ENCODE data around the gene SYNGR3. TPM values are rescaled to one million over a fixed set of nuclear protein-coding genes. Genes with fewer than 3 reads are reported as not detected.
A peak's percentile ranks its signal among the peaks of the same experiment; 100 is the strongest.

Gene SYNGR3
- total and polyA plus RNA-seq, 11 donors = 0.19 to 2.7 (median 0.86) TPM

DNA sequence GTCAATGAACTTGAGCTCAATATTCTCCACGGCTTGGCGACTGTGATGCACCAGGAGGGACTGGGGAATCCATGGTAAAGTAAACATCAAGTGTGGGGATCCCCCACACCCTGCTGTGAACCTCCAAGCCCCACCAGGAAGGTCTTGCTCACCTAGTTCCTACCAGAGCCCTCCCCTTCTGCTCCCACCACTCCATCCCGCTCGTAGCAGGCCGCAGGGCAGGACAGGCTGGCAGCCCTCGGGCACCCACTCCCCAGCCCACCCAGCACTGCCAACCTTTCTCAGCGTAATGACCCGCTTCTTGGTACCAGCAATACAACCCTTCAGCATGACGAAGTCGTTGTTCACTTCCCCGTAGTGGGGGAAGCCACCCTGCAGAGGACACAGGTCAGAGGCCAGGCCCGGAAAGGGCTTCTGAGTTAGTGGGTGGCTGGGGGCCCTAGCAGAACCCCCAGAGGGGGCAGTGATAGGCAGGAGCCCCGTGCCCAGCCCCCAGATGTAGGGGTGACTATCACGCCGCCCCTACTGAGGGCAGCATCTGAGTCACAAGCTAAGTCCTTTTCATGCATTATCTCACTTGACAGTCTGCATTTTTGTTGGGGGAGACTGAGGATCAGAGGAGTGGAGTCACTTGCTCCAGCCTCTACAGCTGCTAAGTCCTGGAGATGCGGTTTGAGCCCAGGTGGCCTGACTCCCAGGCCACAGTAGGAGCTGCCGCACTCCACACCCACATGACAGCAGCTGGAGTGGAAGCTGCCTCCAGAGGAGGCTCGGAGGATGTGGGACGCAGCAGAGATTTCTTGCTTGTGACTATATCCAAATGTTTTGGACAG lies 44.0 kb upstream of the SYNGR3 start:
- Histone ChIP-seq H3K4me3 (no peak overlapping the region), H3K27ac (no peak overlapping the region), H3K27me3 (no peaks in the 10 kb centered on the region), H3K36me3 (peaks cover 0 to 10% (median 4%) of the 10 kb centered on the region in 9 donors), H3K4me1 (peaks cover 0 to 32% (median 17%) of the 10 kb centered on the region in 12 donors), H3K9me3 (no peaks in the 10 kb centered on the region)
- TF ChIP-seq CTCF (IDR thresholded peaks at IDR 0.05) (no peak), POLR2A (IDR thresholded peaks at IDR 0.05) (no peak)
- 82 to 92% (median 90%) methylated on average over 11 to 19 of the region's 19 CpGs for WGBS, 4 donors
- DNase-seq = no peak
- intact Hi-C loops (cut with DNase I) = no loop called here
- ATAC-seq = no peak

DNA sequence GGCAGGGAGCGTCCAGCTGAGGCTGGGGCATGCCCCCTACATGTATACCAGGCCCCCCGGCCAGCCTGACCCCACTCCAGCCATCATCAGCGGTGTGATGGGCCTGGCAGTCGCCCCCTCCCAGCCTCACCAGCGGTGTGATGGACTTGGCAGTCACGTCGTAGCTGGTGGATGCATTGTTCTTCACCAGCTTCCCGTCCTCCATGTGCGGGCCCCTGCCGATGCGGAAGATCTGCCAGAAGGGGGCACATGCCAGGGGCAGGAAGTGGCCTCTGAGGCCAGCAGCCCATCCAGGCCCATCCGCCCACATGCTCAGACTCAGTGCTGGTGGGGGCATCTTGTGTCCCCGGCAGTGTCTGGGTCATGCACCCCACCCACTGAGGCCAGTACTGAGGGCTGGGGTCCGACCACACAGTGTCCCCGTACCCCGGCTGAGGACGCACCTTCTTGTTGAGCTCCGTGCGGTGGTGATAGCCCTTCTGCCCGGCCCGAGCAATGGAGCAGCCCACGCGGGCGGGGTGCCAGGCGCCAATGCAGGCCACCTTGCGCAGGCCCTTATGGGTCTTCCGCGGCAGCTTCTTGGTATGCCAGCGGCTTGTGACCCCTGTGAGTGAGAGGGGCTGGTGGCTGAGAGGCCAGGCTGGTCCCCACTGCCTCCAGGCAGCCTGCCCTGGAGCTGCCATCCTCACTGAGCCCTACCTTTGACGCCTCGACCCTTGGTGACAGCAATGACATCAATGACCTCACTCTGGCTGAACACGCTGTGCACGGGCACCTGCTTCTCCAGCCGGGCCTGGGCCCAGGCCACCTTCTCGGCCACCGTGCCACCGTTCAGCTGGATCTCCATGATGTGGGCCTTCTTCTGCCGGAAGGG lies 43.0 kb upstream of the SYNGR3 start:
- peaks cover 0 to 4% (median 0%) of the 10 kb centered on the region in 9 donors for H3K36me3 ChIP-seq
- no peaks in the 10 kb centered on the region for H3K9me3 ChIP-seq
- TF ChIP-seq POLR2A (IDR thresholded peaks at IDR 0.05) (no peak), CTCF (IDR thresholded peaks at IDR 0.05) (no peak)
- peak overlapping the region in 2 of 12 donors; percentile 8 to 11 for H3K27ac ChIP-seq
- H3K4me3 ChIP-seq = no peak overlapping the region
- 72 to 85% (median 79%) methylated on average over 24 to 38 of the region's 38 CpGs for WGBS, 4 donors
- ATAC-seq (no peak), DNase-seq (no peak)
- peaks cover 0 to 35% (median 16%) of the 10 kb centered on the region in 12 donors for H3K4me1 ChIP-seq
- no peaks in the 10 kb centered on the region for H3K27me3 ChIP-seq
- intact Hi-C loops (cut with DNase I) = no loop called here

- intact Hi-C loops (cut with DNase I) = no loop called here
- H3K36me3 ChIP-seq = peaks cover 0 to 4% (median 0%) of the 10 kb centered on the region in 9 donors
- TF ChIP-seq POLR2A (IDR thresholded peaks at IDR 0.05) (no peak), CTCF (IDR thresholded peaks at IDR 0.05) (no peak)
- H3K4me1 ChIP-seq = peaks cover 0 to 29% (median 10%) of the 10 kb centered on the region in 12 donors
- H3K9me3 ChIP-seq = no peaks in the 10 kb centered on the region
- H3K4me3 ChIP-seq = no peak overlapping the region
- WGBS, 4 donors = 85 to 95% (median 90%) methylated on average over 8 to 9 of the region's 9 CpGs
- H3K27me3 ChIP-seq = no peaks in the 10 kb centered on the region
- no peak for ATAC-seq
- H3K27ac ChIP-seq = peak overlapping the region in 2 of 12 donors; percentile 8 to 11
- DNase-seq = no peak
Observed at GRCh38 chr16:1947369-1947670, 42.5 kb upstream of the SYNGR3 start.

GRCh38 chr16:1949507-1949906 lies 40.3 kb upstream of the SYNGR3 start:
- 86 to 94% (median 93%) methylated on average over 10 to 11 of the region's 11 CpGs for WGBS, 4 donors
- no peak for TF ChIP-seq POLR2A (IDR thresholded peaks at IDR 0.05)
- no peak for TF ChIP-seq CTCF (IDR thresholded peaks at IDR 0.05)
- Histone ChIP-seq H3K4me1 (peaks cover 0 to 30% (median 5%) of the 10 kb centered on the region in 12 donors), H3K4me3 (no peak overlapping the region), H3K27ac (peak overlapping the region in 1 of 12 donors; percentile 37), H3K27me3 (no peaks in the 10 kb centered on the region), H3K36me3 (peaks cover 0 to 4% (median 0%) of the 10 kb centered on the region in 9 donors), H3K9me3 (no peaks in the 10 kb centered on the region)
- DNase-seq (no peak), ATAC-seq (no peak)
- intact Hi-C loops (cut with DNase I) = no loop called here
